GM18526 (cell line): Measurements from ENCODE around the gene HINFP.

ENCODE experiments used
- POLR2A ChIP-seq: IDR thresholded peaks from 3 replicates; pipeline ENCODE4 v1.6.1; 2011; ENCODE audit not compliant: insufficient read length; ENCODE audit errors: extremely low read depth

HINFP gene

DNA sequence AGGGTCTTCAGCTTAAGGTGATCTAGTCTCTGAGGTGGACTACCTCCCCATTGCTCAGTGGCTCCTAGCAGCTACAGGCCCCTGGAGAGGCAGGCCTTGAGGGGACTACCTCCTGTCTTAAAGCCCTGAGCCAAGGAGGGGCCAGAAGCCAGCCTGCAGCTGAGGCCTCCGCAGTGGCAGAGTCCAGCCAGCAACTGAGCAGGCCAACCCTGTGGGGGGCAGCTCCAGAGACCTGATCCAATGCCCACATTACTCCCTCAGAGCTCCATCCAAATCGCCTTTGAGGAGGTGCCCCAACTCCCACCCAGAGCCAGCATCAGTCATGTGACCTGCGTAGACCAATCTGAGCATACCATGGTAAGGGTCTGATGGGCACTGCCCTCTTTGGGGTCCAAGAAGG lies 11.5 kb upstream of the HINFP start:
- no peak for TF ChIP-seq POLR2A

- TF ChIP-seq POLR2A, result no peak
These were observed 10.9 kb upstream of the HINFP start for GRCh38 chr11:119110439-119110838.

- TF ChIP-seq POLR2A, result no peak
These were observed 9.9 kb upstream of the HINFP start for GRCh38 chr11:119111361-119111925.

DNA sequence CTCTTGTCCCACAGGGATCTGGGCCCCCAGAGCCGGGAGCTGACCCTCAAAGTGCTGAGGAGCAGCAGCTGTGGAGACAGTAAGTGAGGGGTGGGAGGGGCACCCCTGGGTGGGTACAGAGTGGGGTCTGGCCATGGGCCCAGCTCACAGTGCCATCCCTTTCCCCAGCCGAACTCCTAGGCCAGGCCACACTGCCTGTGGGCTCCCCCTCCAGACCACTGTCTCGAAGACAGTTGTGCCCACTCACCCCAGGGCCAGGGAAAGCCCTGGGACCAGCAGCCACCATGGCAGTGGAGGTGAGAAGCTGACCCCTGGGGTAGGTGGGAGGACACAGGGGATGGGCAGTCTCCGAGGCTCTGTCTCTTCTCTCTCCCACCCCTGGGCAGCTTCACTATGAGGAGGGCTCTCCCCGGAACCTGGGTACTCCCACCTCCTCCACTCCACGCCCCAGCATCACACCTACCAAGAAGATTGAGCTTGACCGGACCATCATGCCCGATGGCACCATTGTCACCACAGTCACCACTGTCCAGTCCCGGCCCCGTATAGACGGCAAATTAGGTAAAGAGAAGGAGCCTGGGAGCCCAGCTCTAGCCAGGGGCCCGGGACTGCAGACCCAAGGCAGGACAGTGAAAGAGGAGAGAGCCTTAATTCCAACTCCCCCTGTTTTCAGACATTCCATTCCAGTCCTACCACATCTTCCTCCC lies 8.9 kb upstream of the HINFP start:
- no peak for TF ChIP-seq POLR2A

DNA sequence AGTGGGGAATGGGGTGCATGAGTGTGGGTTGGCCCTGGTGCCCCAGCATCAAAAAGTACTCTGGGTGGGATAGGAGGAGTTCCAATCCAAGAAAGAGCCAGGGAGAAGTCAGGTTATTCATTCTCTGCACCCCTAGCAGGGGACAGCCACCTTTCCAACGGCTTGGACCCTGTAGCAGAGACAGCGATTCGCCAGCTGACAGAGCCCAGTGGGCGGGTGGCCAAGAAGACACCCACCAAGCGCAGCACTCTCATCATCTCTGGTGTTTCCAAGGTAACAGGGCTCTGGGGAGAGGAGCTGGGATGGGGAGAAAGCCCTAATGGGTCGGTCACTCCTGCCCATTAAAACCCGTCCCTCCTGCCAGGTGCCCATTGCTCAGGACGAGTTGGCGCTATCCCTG lies 7.7 kb upstream of the HINFP start:
- TF ChIP-seq POLR2A, result no peak

DNA sequence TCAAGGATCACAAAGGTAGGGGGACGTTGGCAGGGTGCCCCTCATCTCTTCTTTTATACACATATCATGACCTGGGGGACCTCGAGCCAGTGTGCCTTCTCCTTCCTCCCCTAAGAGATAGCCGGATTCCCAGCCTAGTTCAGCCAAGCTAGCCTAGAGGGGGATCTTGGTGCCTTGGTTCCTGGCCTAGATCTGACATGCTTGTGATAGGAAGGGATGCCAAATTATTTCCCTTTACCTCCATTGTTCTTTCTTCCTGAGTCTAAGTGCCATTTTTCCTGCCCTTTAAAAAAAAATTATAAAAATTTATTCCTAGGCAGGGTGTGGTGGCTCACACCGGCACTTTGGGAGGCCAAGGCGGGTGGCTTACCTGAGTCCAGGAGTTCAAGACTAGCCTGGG lies 7.0 kb upstream of the HINFP start:
- no peak for TF ChIP-seq POLR2A

DNA sequence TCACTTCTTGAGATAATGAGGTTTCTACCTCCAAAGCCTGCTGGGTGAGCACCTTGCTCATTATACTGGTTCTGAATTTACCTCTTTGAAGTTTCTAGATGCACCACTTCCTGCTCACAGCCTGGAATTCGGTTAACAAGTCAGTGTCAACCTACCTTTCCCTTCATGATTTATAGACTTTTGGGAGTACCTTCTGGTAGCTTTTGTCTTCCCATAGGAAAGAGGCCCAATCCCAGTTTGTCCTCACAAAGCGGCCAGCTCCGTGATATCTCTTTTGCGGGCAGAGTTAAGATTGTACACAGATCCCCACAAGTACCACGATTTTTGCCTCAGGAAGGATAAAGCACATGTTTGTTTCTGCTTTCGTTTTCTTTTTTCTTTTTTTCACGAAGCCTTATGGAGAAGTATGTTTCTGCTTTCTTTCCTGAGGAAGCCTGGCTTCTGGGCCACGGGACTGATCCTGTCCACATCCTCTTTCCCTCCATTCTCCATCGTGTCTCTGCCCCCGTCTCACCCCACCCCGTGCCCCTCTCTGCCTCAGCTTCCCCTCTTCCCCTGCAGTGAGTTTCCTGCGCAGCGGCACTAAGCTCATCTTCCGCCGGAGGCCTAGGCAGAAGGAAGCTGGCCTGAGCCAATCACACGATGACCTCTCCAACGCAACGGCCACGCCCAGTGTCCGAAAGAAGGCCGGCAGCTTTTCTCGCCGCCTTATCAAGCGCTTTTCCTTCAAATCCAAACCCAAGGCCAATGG lies 5.7 kb upstream of the HINFP start:
- no peak for TF ChIP-seq POLR2A

DNA sequence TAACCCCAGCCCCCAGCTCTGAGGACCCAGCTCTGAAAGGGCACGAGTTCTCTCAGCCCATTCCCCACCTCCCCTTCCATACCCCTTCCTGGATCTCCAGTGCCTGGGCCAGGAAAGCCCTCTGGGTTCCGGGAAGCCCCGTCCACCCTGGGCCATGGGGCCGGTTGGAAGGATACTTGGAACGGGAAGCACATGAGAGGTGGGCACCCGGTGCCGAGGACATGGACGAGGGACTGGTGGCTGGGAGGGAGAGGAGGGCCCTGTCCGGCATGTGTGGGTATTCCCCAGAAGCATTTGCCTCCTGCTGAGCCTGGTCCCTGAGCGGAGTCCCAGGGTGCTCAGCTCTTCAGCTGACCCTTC lies 5.2 kb upstream of the HINFP start:
- TF ChIP-seq POLR2A, result no peak

GRCh38 chr11:119116601-119117000 lies 4.8 kb upstream of the HINFP start:
- no peak for TF ChIP-seq POLR2A

GRCh38 chr11:119117004-119117706 lies 4.2 kb upstream of the HINFP start:
- TF ChIP-seq POLR2A, result no peak

DNA sequence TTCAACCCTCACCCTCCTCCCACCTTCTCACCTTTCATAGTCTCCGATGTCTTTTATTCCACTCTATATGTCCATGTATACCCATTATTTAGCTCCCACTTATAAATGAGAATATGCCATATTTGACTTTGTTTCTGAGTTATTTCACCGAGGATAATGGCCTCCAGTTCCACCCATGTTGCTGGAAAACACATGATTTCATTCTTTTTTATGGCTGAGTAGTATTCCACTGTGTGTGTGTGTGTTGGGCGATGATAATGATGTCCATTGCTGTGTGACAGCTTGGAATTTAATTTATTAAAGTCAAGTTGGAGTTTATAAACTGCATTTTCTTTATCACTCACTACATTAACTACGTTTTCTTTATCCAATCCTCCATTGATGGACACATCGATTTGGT lies 3.2 kb upstream of the HINFP start:
- no peak for TF ChIP-seq POLR2A

DNA sequence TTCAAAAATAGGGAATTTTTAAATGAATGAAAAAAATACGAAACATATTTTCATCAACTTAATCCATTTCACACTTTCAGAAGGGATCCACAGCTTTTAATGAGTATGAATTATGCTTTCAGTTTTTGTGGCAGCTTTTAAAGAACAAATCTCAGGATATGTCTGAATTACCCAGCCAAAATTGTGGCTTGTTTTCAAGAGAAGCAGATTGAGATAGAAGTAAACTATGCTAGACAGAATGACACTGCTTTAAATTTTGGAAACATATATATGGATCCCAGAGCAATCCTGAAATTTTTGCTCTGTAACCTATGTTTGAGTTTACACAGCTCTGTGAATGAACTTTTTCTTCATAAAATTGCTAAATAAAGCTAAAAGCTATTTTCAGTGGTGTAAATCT lies 2.4 kb upstream of the HINFP start:
- TF ChIP-seq POLR2A, result no peak

- TF ChIP-seq POLR2A, result no peak
These were observed 757 bp upstream of the HINFP start for GRCh38 chr11:119120639-119121007.

DNA sequence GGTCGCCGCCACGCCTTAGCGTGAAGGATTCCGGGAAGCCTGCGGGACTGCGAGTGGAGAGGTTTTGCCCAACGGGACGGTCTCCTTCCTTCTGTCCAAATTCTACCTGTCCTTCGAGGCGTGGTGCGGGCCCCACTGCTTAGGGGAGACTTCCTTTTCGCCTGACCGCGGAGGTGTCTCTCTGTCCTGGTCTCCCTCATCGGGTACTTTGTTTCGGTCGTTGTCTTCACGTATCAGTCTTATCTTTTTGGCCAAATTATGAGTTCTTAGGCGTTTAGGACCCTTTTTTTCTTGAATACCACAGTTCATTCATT lies 388 bp downstream of the HINFP start:
- TF ChIP-seq POLR2A, result no peak

DNA sequence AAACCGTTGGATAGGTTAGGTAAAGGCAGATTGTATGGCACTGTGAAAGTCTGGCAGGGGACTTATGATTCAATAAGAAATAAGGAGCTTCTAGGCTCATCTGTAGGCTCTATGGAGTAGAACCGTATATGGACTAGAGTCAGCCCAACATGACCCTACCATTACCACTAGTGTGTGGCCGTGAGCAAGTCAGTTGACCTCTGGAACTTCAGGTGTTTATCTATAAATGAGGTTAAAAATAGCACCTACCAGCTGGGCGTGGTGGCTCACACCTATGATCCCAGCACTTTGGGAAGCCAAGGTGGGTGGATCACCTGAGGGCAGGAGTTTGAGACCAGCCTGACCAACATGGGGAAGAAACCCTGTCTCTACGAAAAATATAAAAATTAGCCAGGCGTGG lies 4.4 kb downstream of the HINFP start:
- TF ChIP-seq POLR2A, result no peak

GRCh38 chr11:119126675-119127268 lies 5.4 kb downstream of the HINFP start:
- no peak for TF ChIP-seq POLR2A
